ENCODE measurements around the gene CMTR1.
A peak's percentile ranks its signal among the peaks of the same experiment; 100 is the strongest.

CMTR1 gene

GRCh38 chr6:37513155-37513554 is 80.1 kb downstream of the CMTR1 start:
- DNase-seq, result no peak

- no peak for DNase-seq
Observed at GRCh38 chr6:37513576-37513975, 80.6 kb downstream of the CMTR1 start.

GRCh38 chr6:37514321-37514771 is 81.3 kb downstream of the CMTR1 start:
- DNase-seq, result peak; percentile 81

DNA sequence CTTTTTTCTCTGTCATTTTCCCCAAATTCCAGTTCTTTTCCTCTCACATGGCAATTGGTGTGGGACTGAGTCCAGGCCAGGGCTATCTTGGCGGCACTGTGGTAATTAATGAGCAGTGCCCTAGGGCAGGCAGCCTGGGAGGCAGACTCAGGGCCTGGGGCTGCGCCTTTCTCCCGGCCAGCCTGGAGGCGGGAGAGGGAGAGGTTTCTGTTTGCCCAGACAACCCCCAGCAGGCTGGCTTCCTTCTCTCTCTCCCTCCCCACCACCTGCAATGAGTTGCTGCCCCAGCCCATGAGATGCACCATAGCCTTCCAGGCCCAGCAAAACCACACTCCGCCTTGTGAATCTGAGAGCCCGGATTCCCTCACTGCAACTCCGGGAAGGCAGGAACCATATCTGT is 81.8 kb downstream of the CMTR1 start:
- DNase-seq, result no peak

- no peak for DNase-seq
Observed at GRCh38 chr6:37515712-37516075, 82.7 kb downstream of the CMTR1 start.

DNA sequence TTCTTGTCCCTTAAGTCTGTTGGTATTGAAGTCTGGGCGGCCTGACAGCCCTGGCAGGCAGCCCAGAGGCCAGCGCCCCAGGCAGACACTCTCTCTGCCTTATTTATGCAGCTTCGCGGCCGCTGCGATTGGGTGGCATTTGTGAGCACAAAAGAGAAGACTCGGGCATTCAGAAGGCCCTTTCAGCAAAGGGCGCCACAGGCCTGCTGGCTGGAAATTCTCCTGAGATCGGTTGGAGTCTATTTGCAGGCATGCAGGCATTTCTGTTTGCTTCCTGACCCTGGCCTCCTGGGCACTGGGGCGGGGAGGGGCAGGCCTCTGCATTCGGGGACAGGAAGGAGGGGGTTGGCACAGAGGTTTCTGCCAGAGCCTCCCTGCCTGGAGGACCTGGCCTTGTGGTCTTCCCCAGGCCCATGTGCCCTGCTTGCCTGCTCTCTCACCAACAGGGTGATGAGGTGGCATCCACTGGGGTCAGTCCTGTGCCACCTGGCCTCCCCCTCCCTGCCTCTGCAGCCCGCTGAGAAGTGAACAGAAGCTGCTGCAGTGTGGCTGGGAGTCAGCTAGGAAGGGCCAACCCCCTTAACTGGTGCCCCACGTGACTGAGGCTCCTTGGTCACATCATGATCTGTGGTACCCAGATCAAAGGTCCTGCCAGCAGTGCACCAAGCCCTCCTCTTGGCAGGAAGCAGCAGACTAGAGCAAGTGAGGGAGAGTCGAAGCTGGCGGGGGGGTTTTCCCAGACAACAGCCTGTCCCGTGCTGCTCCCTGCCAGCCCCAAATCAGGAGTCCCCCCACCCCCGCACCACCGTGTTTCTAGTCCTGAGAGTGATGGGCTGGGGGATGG is 83.3 kb downstream of the CMTR1 start:
- peak; percentile 34 for DNase-seq

DNA sequence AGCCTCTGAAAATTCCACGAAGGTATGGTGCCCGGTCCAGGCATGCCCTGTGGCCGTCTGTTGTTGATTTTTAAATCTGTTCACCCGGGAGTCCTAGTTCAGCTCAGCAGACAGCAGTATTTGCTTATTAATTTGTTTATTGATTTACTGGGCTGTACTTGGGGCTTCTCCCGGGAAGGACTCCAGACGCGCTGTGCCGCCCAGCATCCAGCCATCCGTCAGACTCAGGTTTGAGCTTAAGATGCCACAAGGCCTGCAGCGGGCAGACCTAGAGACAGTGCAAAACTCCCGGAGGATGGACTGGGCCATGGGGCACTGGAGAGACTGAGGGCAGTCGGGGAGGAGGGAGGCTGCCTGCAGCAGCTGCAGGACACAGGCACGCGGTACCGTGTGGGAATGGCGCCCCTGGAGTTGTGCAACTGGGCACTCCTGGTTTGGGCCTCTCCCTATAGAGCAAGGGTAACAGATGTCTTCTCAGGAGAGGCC is 83.9 kb downstream of the CMTR1 start:
- no peak for DNase-seq

GRCh38 chr6:37517411-37517812 is 84.4 kb downstream of the CMTR1 start:
- DNase-seq, result peak; percentile 63

DNA sequence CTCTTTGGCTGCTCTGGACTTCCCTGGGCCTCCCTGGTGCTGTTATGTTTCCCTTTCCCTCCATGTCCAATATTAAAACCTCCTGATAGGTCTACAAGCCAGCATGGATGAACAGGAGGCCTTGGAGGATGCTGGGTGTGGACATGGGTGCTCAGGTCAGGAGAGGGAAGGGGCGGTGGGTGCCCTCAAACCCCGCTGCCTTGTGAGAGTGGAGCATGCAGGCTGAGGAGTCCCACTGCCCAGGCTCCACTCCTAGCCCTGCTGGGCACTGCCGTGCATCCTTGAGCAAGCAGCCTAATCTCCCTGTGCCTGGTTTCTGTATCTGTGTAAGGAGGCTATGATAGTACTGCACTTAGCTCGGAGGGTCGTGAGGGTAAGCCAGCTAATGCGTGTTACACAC is 85.1 kb downstream of the CMTR1 start:
- no peak for DNase-seq

- DNase-seq, result no peak
Observed at GRCh38 chr6:37519461-37519860, 86.4 kb downstream of the CMTR1 start.

GRCh38 chr6:37520926-37521325 is 87.9 kb downstream of the CMTR1 start:
- DNase-seq, result no peak

DNA sequence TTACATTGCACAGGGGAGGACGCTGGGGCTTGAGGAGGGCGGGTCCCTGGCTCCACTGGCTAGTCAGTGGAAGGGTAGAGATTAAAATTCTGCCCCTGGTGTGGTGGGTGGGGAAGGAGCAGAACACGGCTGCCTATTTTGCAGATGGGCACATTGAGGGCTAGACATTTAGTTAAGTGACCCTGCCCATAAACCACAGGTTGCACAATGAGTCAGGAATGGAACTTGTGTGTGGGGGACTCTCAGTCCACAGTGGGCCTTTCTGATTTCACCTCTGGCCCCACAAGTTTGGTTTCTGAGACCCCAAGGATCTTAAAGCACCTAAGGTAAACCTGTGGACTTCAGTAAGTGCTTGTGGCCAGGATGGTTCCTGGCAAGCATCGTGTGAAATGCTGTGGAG is 88.7 kb downstream of the CMTR1 start:
- DNase-seq, result no peak

DNA sequence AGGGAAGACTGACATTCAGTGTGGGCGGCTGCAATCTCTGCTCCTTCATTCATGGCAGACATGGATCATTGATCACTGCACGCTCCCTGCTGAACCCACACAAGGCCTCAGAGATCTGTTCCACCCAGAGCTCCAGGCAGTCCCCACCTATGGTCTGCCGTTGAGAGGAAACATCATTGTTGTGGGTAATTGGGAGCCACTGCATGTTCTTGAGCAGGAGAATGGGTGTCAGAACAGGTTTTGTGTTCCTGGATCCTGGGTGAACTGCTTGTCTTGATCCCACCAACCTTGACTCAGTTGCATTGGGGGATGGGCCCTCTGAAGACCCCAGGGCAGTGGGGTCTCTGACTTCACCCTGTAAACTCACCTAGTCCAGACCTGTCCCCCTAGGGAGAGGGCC is 89.8 kb downstream of the CMTR1 start:
- DNase-seq, result no peak

- no peak for DNase-seq
Observed at GRCh38 chr6:37523412-37523811, 90.4 kb downstream of the CMTR1 start.

DNA sequence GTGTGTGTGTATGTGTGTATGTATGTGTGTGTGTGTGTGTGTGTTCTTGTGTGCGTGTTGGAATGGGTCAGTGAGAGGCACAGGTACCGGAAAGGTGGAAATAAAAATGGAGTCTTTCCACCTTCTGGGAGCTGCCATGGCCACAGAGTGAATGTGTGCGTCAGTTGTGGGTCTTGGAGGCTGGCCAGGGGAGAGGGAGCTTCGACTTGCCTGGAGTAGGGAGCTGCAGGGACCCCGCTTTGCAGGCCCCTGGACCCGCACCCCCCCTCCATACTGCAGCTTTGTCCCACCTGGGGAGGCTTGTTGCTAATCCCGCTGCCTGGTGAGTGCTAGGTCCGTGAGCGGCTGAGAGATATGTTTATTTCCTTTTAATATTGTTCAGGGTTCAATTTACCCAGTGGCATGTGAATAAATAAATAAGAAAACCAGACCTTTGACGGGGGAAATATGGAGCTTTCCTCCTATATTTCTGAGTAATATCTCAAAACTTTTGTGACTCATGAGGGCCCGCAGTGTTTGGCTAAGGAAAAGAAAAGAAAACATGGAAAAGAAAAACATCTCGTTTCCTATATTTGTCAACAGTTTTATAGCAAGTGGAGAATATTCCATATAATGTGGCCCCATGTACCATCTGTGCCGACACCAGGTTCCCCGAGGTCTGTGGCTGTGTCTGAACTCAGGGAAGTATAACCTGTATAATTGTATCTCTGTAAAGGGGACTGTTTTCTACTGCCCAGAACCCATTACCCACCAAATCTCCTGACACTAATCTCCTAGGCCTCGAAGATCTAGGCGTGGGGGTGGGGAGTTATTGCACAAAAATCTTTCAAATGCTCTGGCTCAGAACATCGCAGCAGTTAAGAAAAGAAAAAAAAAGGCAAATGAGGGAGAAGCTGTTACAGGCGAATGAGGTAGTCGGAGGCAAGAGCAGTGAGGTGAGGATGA is 91.3 kb downstream of the CMTR1 start:
- peak; percentile 80 for DNase-seq

- DNase-seq, result no peak
Observed at GRCh38 chr6:37524970-37525318, 91.9 kb downstream of the CMTR1 start.

- DNase-seq, result peak; percentile 48
Observed at GRCh38 chr6:37525460-37526357, 92.7 kb downstream of the CMTR1 start.

- no peak for DNase-seq
Observed at GRCh38 chr6:37528541-37528940, 95.5 kb downstream of the CMTR1 start.

- no peak for DNase-seq
Observed at GRCh38 chr6:37530297-37530696, 97.3 kb downstream of the CMTR1 start.

DNA sequence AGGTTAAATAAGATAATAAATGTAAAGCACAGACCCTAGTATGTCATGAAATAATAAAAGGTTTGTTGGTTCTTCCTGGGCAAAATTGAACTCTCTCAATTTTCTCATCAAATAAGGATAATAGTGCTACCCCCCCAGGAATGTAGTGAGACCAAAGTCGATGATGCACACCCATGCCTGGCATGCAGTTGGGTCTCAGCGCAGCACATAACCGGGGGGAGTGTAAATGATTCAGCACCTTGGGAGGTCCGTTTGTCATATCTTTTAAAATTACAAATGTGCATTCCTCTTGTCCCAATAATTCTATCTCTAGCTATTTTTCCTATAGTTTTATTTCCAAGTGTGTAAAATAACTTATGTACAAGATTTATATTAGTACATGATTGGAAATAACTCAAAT is 98.0 kb downstream of the CMTR1 start:
- DNase-seq, result peak; percentile 94
